ENCODE data around the gene AGAP5.

The AGAP5 gene

GRCh38 chr10:73655990-73656298 is 42.0 kb downstream of the AGAP5 start, which contains the start of gene SYNPO2L:
Gene SYNPO2L (minus strand): TSS chr10:73656029. CDS start chr10:73655922, 107 bp downstream.
- H4K20me1 ChIP-seq = no peaks in the 10 kb centered on the region; a peak in 1 of 22 replicates
- H3K4me2 ChIP-seq = peak within 1 kb of the TSS; percentile 72 to 96 (median 91)
- H3K27ac ChIP-seq = peak within 1 kb of the TSS in 6 of 11 experiments; percentile 39 to 60 (median 46); a peak in 10 of 22 replicates
- peak within 1 kb of the TSS in 4 of 10 experiments; percentile 5 to 44 (median 31); a peak in 5 of 20 replicates for H3K4me3 ChIP-seq
- peaks cover 31 to 58% (median 52%) of the 10 kb centered on the region in 10 experiments for H3K4me1 ChIP-seq
- no peak for TF ChIP-seq Cebpa-rat (IDR thresholded peaks at IDR 0.05)
- H3K9ac ChIP-seq = peak within 1 kb of the TSS in 8 of 11 experiments; percentile 13 to 41 (median 27); a peak in 8 of 22 replicates
- H3K9me3 ChIP-seq (replicated peaks in 1 of 11) = no peaks in the 10 kb centered on the region
- no peaks in the 10 kb centered on the region for H3K36me3 ChIP-seq
- no peaks in the 10 kb centered on the region for H3K27me3 ChIP-seq

DNA sequence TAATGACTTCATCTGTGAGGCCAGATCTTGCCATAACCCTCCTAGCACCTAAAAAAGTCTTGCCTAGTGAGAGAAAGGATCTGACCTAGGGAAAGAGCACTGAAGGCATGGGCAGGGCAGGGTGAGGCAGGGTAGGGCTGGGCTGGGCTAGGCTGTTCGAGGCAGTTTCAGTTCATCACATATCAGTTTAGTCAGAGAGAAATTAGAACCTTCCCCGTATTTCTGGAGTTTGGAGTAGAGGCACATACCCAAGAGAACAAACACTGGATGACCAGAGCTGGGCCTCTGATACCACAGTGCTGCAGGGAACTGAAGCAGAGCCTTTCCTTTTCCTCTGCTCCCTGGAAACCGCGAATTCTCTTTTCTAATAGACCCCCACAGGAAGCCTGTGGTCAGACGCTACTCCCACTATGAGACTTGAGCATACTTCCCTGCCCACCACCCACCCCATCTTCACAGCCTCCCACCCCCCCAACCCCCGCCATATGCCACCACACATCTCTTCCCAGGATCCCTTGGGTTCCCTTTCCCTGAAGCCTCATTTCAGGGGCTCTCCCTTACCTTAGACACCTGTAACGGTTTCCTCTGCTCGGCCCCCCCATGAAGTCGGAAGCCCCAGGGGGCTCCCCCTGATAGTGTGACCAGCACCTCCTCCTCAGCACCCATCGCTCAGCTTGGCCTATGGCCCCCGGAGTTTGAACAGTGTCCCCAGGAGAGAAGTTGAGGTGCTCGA is 42.5 kb downstream of the AGAP5 start:
- H3K4me2 ChIP-seq = peak overlapping the region; percentile 72 to 96 (median 91)
- peak overlapping the region in 6 of 11 experiments; percentile 39 to 60 (median 46); a peak in 10 of 22 replicates for H3K27ac ChIP-seq
- peak overlapping the region in 8 of 11 experiments; percentile 13 to 41 (median 27); a peak in 8 of 22 replicates for H3K9ac ChIP-seq
- H3K4me3 ChIP-seq = peak overlapping the region in 4 of 10 experiments; percentile 5 to 44 (median 31); a peak in 5 of 20 replicates
- peaks cover 31 to 58% (median 52%) of the 10 kb centered on the region in 10 experiments for H3K4me1 ChIP-seq
- H4K20me1 ChIP-seq = no peaks in the 10 kb centered on the region; a peak in 1 of 22 replicates
- no peaks in the 10 kb centered on the region for H3K36me3 ChIP-seq
- no peaks in the 10 kb centered on the region for H3K27me3 ChIP-seq
- no peaks in the 10 kb centered on the region for H3K9me3 ChIP-seq (replicated peaks in 1 of 11)
- TF ChIP-seq Cebpa-rat (IDR thresholded peaks at IDR 0.05) = no peak

- Histone ChIP-seq H3K27ac (no peak overlapping the region), H3K27me3 (no peaks in the 10 kb centered on the region), H4K20me1 (no peaks in the 10 kb centered on the region; a peak in 1 of 22 replicates), H3K36me3 (no peaks in the 10 kb centered on the region), H3K4me3 (no peak overlapping the region), H3K4me2 (peak overlapping the region in 10 of 11 experiments; percentile 72 to 96 (median 92); a peak in 15 of 22 replicates), H3K4me1 (peaks cover 39 to 69% (median 61%) of the 10 kb centered on the region in 10 experiments), H3K9ac (no peak overlapping the region), H3K9me3 (replicated peaks in 1 of 11) (no peaks in the 10 kb centered on the region)
- no peak for TF ChIP-seq Cebpa-rat (IDR thresholded peaks at IDR 0.05)
Observed at GRCh38 chr10:73653701-73654100, 44.2 kb downstream of the AGAP5 start.

DNA sequence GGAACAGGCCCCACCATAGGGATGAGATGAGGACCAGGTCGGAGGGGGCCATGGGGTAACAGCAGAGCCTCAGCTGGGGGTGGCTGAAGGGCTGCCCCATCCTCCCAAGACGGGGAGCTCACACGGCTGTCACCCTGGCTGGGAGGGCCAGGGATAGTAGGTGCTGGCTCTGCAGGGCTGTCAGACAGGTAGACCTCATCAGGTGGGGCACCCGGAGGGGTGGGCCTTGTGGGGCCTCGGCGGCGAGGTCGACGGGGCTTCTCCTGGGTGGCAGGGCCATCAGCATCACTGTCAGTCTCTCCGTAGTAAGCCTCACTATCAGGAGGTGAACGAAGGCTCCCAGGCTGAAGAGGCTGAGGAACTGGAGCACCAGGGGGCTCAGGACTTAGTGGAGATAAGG is 44.7 kb downstream of the AGAP5 start:
- Histone ChIP-seq H4K20me1 (no peaks in the 10 kb centered on the region; a peak in 1 of 22 replicates), H3K27ac (no peak overlapping the region), H3K36me3 (no peaks in the 10 kb centered on the region), H3K9ac (no peak overlapping the region), H3K27me3 (peaks cover 0 to 3% (median 0%) of the 10 kb centered on the region in 11 experiments; a peak in 1 of 22 replicates), H3K4me2 (peak overlapping the region in 8 of 11 experiments; percentile 3 to 96 (median 92); a peak in 11 of 22 replicates), H3K4me3 (no peak overlapping the region), H3K9me3 (replicated peaks in 1 of 11) (no peaks in the 10 kb centered on the region), H3K4me1 (peaks cover 43 to 74% (median 64%) of the 10 kb centered on the region in 10 experiments)
- no peak for TF ChIP-seq Cebpa-rat (IDR thresholded peaks at IDR 0.05)

DNA sequence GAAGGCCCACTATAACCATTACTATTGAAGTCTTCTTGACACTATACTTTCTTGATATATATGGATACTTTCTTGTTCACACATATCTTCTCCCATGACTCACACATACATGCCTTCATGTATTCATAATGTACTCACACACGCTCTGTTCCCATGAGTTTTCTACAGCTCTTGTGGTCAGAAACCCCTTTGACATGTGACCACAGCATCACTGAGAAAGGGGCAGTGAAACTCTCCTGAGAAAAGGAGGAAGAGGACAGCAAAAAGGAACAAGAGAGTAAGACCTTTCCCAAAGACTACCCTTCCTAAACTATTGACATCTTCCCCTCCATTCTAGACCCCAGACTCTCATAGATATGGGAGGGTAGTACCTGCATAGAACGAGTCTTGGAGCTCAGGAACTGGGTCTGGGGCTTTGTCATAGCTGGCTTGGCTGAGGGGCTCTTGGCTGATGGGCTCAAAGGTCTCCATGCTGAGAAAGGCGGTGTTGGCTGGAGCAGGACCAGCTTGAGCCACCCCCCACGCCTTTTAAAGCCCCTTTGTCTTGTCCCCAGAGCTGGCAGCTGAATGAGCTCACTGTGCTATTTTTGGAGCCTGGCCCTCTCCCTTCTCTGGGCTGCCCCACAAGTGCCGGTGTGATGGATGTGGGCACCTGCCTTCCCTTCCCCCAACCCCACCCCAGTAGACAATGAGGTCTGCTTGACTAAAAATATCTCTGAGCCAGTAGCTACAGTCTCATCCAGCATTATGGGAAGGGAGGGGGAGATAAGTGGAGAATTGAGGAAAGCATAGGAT is 47.2 kb downstream of the AGAP5 start:
- TF ChIP-seq Cebpa-rat (IDR thresholded peaks at IDR 0.05) = no peak
- H4K20me1 ChIP-seq = no peaks in the 10 kb centered on the region; a peak in 1 of 22 replicates
- no peaks in the 10 kb centered on the region for H3K9me3 ChIP-seq (replicated peaks in 1 of 11)
- no peak overlapping the region for H3K9ac ChIP-seq
- H3K27me3 ChIP-seq = peaks cover 0 to 15% (median 0%) of the 10 kb centered on the region in 11 experiments; a peak in 5 of 22 replicates
- H3K4me1 ChIP-seq = peaks cover 52 to 83% (median 77%) of the 10 kb centered on the region in 10 experiments
- H3K4me2 ChIP-seq = peak overlapping the region; percentile 65 to 86 (median 75)
- peak overlapping the region in 7 of 11 experiments; percentile 5 to 65 (median 39); a peak in 12 of 22 replicates for H3K27ac ChIP-seq
- H3K4me3 ChIP-seq = no peak overlapping the region
- no peaks in the 10 kb centered on the region for H3K36me3 ChIP-seq

DNA sequence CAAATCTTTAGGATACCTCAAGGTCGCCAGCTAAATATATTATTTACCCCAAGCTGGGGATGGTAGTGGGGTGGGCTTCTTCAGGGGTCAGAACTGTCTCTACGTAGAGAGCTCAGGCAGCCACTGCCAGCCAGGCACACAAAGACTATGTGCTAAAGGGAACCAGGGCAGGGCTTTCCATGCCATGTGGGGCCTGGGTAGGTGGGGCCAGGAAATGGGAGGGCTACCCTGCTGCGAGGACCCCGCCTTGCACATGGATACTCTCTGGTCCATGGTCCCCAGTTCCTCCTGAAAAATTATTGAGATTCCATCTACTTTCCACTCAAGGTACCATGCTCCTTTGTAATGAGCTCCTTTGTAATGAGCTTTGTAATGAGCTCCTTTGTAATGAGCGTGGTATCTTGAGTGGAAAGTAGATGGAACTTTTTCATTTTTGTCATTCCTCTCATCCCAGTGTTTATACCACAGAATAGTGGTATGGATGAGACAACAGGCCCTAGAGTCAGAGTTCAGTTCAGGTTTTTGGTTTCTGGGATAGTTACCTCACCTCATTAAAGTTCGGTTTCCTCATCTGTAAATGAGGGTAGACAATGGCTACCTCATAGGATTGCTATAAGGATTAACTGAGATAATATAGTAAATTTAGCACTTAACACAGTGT is 47.9 kb downstream of the AGAP5 start:
- H3K4me1 ChIP-seq = peaks cover 51 to 79% (median 73%) of the 10 kb centered on the region in 10 experiments
- peaks cover 0 to 15% (median 0%) of the 10 kb centered on the region in 11 experiments; a peak in 5 of 22 replicates for H3K27me3 ChIP-seq
- H3K27ac ChIP-seq = peak overlapping the region in 6 of 11 experiments; percentile 5 to 51 (median 22); a peak in 6 of 22 replicates
- no peak overlapping the region for H3K4me3 ChIP-seq
- TF ChIP-seq Cebpa-rat (IDR thresholded peaks at IDR 0.05) = no peak
- no peak overlapping the region for H3K9ac ChIP-seq
- H3K36me3 ChIP-seq = no peaks in the 10 kb centered on the region
- H3K9me3 ChIP-seq (replicated peaks in 1 of 11) = no peaks in the 10 kb centered on the region
- no peaks in the 10 kb centered on the region; a peak in 1 of 22 replicates for H4K20me1 ChIP-seq
- peak overlapping the region; percentile 65 to 86 (median 75) for H3K4me2 ChIP-seq

GRCh38 chr10:73648975-73649829 is 48.7 kb downstream of the AGAP5 start:
- no peak for TF ChIP-seq Cebpa-rat (IDR thresholded peaks at IDR 0.05)
- Histone ChIP-seq H3K36me3 (no peaks in the 10 kb centered on the region), H3K4me1 (peaks cover 51 to 76% (median 65%) of the 10 kb centered on the region in 10 experiments), H3K27me3 (peaks cover 0 to 15% (median 0%) of the 10 kb centered on the region in 11 experiments; a peak in 5 of 22 replicates), H3K4me3 (no peak overlapping the region), H3K9me3 (replicated peaks in 1 of 11) (no peaks in the 10 kb centered on the region), H3K27ac (no peak overlapping the region), H3K9ac (no peak overlapping the region), H3K4me2 (peak overlapping the region; percentile 66 to 93 (median 75); a peak in 21 of 22 replicates), H4K20me1 (no peaks in the 10 kb centered on the region; a peak in 1 of 22 replicates)

Data from BLaER1 treated with 17β-estradiol and CSF1 and Interleukin-3, amounts not matched to agents 10 nM and 100 nM (cell line).